GM12878 (cell line): Measurements from ENCODE around the gene LDLRAD4. TPM values are rescaled to one million over a fixed set of nuclear protein-coding genes. Genes with fewer than 3 reads are reported as not detected.

Experiments
- ATAC-seq: fragments of 200-7000 bp; cut with Tn5 transposase; 3 replicates; pipeline ENCODE4 v1.9.1; 2020; ENCODE audit warnings: mild to moderate bottlenecking, moderate library complexity
- BruUV-seq: library from RNA; stranded (reverse); fragments of 400-500 nt; replicated peaks from 2 replicates; lab custom pipeline; 2021; lab: Mats Ljungman, UMichigan
- CTCF ChIA-PET: fragments of 300-600 bp; sonication (Branson Sonifier 250); formaldehyde crosslinking; extraction: SDS; loops from one replicate; lab custom pipeline; 2021; ENCODE audit warnings: inconsistent platforms; lab: Yijun Ruan, JAX
- POLR2A ChIA-PET: fragments of 350-600 bp; formaldehyde crosslinking; extraction: SDS; loops from one replicate; lab custom pipeline; 2021; ENCODE audit warnings: inconsistent platforms; lab: Charles Lee
- RAD21 ChIA-PET: fragments of 300-600 bp; sonication (Branson Sonifier 250); formaldehyde crosslinking; loops from one replicate; lab custom pipeline; 2023; ENCODE audit warnings: antibody characterized with exemption; ENCODE audit not compliant: unreplicated experiment; lab: Charles Lee
- SMC1A ChIA-PET: fragments of 300-600 bp; sonication (Branson Sonifier 250); formaldehyde crosslinking; loops from one replicate; lab custom pipeline; 2023; ENCODE audit not compliant: unreplicated experiment, uncharacterized antibody; lab: Charles Lee
- DNase-seq: peaks from one replicate; pipeline ENCODE4 v3.0.0-alpha.2; 2011; ENCODE audit warnings: low read depth, low spot score
- FAIRE-seq: peaks from 3 replicates; lab custom pipeline; 2011; peaks lifted over from hg19 to GRCh38; lab: Jason Lieb, UNC
- H2AFZ ChIP-seq: 2 replicates; pipeline ENCODE4 v1.6.0; 2011; ENCODE audit warnings: low read depth, low read length, control low read depth; ENCODE audit not compliant: control insufficient read depth
- H3K27ac ChIP-seq: 2 replicates; pipeline ENCODE4 v1.5.1; 2011; ENCODE audit warnings: control low read depth; ENCODE audit not compliant: control insufficient read depth, insufficient read depth
- H3K27me3 ChIP-seq, 2 experiments: replicated peaks in 1 of 2; 2 replicates each; pipeline versions ENCODE4 v1.6.0 to v1.6.1; 2011; ENCODE audit warnings: low read length in 1 of 2; ENCODE audit not compliant: control insufficient read depth in 2 of 2, insufficient read depth in 2 of 2
- H3K36me3 ChIP-seq, 2 experiments: 2 replicates each; pipeline ENCODE4 v1.5.1; 2011; ENCODE audit warnings: low read length in 1 of 2; ENCODE audit not compliant: control insufficient read depth in 2 of 2, insufficient read depth in 2 of 2
- H3K4me1 ChIP-seq: 2 replicates; pipeline ENCODE4 v1.6.1; 2011; ENCODE audit warnings: mild to moderate bottlenecking, low read length, moderate library complexity, mixed read lengths; ENCODE audit not compliant: control insufficient read depth, insufficient read depth
- H3K4me2 ChIP-seq: 2 replicates; pipeline ENCODE4 v1.6.0; 2011; ENCODE audit warnings: control low read depth; ENCODE audit not compliant: control insufficient read depth, insufficient read depth
- H3K4me3 ChIP-seq: fragments of 200-600 bp; sonication (generic); 2 replicates; pipeline ENCODE4 v1.5.1; 2016
- H3K79me2 ChIP-seq: 2 replicates; pipeline ENCODE4 v1.6.0; 2011; ENCODE audit warnings: low read length; ENCODE audit not compliant: control insufficient read depth, insufficient read depth
- H3K9ac ChIP-seq: 2 replicates; pipeline ENCODE4 v1.8.0; 2011; ENCODE audit warnings: low read length, control low read depth, mixed read lengths; ENCODE audit not compliant: control insufficient read depth, insufficient read depth
- H3K9me3 ChIP-seq: replicated peaks from 3 replicates; pipeline ENCODE4 v1.5.1; 2011; ENCODE audit warnings: mild to moderate bottlenecking, low read length; ENCODE audit not compliant: control insufficient read depth, insufficient read depth
- H4K20me1 ChIP-seq: 2 replicates; pipeline ENCODE4 v1.6.0; 2011; ENCODE audit not compliant: control insufficient read depth, insufficient read depth
- ASH2L ChIP-seq: fragments of 300-600, 200-600 bp; sonication (generic); IDR thresholded peaks from 2 replicates; pipeline ENCODE4 v1.6.1; 2017; ENCODE audit warnings: low read depth, mild to moderate bottlenecking, borderline replicate concordance
- EP300 ChIP-seq, 2 experiments: fragments of 150-350 bp in 1 of 2; IDR thresholded peaks; 2 replicates each; pipeline ENCODE4 v1.6.1; 2011 to 2012; ENCODE audit warnings: low read depth in 2 of 2, low read length in 2 of 2, borderline replicate concordance in 1 of 2, improper control_type of control experiment in 1 of 2, inconsistent platforms in 1 of 2; ENCODE audit not compliant: control insufficient read depth in 1 of 2
- HCFC1 ChIP-seq: fragments of 150-350 bp; IDR thresholded peaks from 2 replicates; pipeline ENCODE4 v1.6.1; 2014; ENCODE audit warnings: low read length
- IKZF2 ChIP-seq, 2 experiments: fragments of 450-650 bp; IDR thresholded peaks; 2 replicates each; pipeline ENCODE4 v1.6.1; 2017; ENCODE audit warnings: mild to moderate bottlenecking in 2 of 2, moderate library complexity in 2 of 2
- KAT2A ChIP-seq: conservative IDR thresholded peaks from 2 replicates; pipeline ENCODE4 v1.6.1; 2011; ENCODE audit warnings: low read depth, low read length; ENCODE audit not compliant: control insufficient read depth
- SMARCA5 ChIP-seq: fragments of 450-650 bp; IDR thresholded peaks from 2 replicates; pipeline ENCODE4 v1.6.1; 2017; ENCODE audit warnings: mild to moderate bottlenecking
- TAF1 ChIP-seq: IDR thresholded peaks from 2 replicates; pipeline ENCODE4 v1.6.1; 2011; ENCODE audit warnings: mild to moderate bottlenecking, low read depth, low read length, borderline replicate concordance
- WGBS: methylation state at CpG from one replicate; pipeline ENCODE4 v1.1.6; 2016; ENCODE audit warnings: low lambda C conversion rate; ENCODE audit not compliant: insufficient replicate concordance, insufficient coverage; ENCODE audit errors: missing lambda C conversion rate; 5-methylcytosine and 5-hydroxymethylcytosine counted together
- in situ Hi-C: fragments of 300-500 bp; cut with MboI; formaldehyde crosslinking; loops from 9 replicates; pipeline ENCODE4 v1.14.3; 2018; ENCODE audit warnings: mixed read lengths
- intact Hi-C: fragments of 100-400 bp; cut with micrococcal nuclease; formaldehyde crosslinking; loops from one replicate; pipeline ENCODE4 v1.14.2; 2022; ENCODE audit not compliant: unreplicated experiment
- polyA plus RNA-seq, 11 experiments: library from polyadenylated mRNA; depleted of rRNA in 4 of 11; unstranded in 6 of 11; stranded (reverse) in 5 of 11; fragments of >200 nt; fragmentation: Nextera tagmentation in 4 of 11; fragmentation: Illumina TruSeq in 1 of 11; extraction: Ambion mirVana in 4 of 11; extraction: Trizol in 1 of 11; gene quantifications; 1 replicate in 1 of 11; 2 replicates in 10 of 11; pipeline versions ENCODE4 v1.2.1 to v1.2.3, GENCODE V29; 2011 to 2016; ENCODE audit warnings: inconsistent platforms in 2 of 11, missing spikeins in 2 of 11, low read depth in 1 of 11
- total RNA-seq, 4 experiments: library from RNA; depleted of rRNA in 3 of 4; stranded (reverse); fragments of >200 nt in 3 of 4; fragmentation: Illumina TruSeq in 1 of 4; extraction: Trizol in 1 of 4; gene quantifications; 2 replicates each; pipeline versions ENCODE4 v1.2.1 to v1.2.3, GENCODE V29; 2013 to 2021
- TF ChIP-seq, protein P1 (sequence below): fragments of 450-650 bp; IDR thresholded peaks from 2 replicates; pipeline ENCODE4 v1.6.1; 2017; ENCODE audit warnings: mild to moderate bottlenecking, moderate library complexity
- TF ChIP-seq, protein P2 (sequence below): IDR thresholded peaks from 2 replicates; pipeline ENCODE4 v1.6.1; 2012; ENCODE audit warnings: mild to moderate bottlenecking, low read depth, low read length

The LDLRAD4 gene
- total and polyA plus RNA-seq, 10 of the 15 experiments (the other 5 are each of a cell fraction or from before 2014, with no cell fraction given) = 2.7 to 16.8 (median 11.2) TPM

DNA sequence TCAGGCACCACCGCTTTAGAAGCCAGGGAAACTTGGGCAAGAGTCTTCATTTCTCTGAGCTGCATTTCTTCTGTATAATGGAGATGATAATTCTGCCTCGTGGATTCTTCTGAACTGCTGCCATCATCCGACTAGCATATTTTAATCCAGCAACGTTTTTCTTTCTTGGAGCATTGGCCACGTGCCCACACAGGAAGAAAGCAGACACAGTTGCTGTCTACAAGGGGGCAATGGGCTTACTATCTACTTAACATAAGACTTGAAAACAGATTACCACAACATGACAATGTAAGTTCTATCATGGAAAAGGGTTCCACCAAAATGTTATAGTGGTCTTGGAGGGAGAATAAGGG is 331.3 kb downstream of the LDLRAD4 start (continued):
- TF ChIP-seq ASH2L = no peak
- TF ChIP-seq IKZF2 (IDR thresholded peaks at IDR 0.05) = no peak
- TF ChIP-seq TAF1 = no peak
- TF ChIP-seq EP300 (IDR thresholded peaks at IDR 0.05; ENCODE audit: borderline replicate concordance in 1 of 2, control insufficient read depth in 1 of 2, low read depth in 2 of 2, low read length in 2 of 2) = no peak
- TF ChIP-seq, protein P1, sequence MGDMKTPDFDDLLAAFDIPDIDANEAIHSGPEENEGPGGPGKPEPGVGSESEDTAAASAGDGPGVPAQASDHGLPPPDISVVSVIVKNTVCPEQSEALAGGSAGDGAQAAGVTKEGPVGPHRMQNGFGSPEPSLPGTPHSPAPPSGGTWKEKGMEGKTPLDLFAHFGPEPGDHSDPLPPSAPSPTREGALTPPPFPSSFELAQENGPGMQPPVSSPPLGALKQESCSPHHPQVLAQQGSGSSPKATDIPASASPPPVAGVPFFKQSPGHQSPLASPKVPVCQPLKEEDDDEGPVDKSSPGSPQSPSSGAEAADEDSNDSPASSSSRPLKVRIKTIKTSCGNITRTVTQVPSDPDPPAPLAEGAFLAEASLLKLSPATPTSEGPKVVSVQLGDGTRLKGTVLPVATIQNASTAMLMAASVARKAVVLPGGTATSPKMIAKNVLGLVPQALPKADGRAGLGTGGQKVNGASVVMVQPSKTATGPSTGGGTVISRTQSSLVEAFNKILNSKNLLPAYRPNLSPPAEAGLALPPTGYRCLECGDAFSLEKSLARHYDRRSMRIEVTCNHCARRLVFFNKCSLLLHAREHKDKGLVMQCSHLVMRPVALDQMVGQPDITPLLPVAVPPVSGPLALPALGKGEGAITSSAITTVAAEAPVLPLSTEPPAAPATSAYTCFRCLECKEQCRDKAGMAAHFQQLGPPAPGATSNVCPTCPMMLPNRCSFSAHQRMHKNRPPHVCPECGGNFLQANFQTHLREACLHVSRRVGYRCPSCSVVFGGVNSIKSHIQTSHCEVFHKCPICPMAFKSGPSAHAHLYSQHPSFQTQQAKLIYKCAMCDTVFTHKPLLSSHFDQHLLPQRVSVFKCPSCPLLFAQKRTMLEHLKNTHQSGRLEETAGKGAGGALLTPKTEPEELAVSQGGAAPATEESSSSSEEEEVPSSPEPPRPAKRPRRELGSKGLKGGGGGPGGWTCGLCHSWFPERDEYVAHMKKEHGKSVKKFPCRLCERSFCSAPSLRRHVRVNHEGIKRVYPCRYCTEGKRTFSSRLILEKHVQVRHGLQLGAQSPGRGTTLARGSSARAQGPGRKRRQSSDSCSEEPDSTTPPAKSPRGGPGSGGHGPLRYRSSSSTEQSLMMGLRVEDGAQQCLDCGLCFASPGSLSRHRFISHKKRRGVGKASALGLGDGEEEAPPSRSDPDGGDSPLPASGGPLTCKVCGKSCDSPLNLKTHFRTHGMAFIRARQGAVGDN = no peak
- TF ChIP-seq SMARCA5 = no peak

DNA sequence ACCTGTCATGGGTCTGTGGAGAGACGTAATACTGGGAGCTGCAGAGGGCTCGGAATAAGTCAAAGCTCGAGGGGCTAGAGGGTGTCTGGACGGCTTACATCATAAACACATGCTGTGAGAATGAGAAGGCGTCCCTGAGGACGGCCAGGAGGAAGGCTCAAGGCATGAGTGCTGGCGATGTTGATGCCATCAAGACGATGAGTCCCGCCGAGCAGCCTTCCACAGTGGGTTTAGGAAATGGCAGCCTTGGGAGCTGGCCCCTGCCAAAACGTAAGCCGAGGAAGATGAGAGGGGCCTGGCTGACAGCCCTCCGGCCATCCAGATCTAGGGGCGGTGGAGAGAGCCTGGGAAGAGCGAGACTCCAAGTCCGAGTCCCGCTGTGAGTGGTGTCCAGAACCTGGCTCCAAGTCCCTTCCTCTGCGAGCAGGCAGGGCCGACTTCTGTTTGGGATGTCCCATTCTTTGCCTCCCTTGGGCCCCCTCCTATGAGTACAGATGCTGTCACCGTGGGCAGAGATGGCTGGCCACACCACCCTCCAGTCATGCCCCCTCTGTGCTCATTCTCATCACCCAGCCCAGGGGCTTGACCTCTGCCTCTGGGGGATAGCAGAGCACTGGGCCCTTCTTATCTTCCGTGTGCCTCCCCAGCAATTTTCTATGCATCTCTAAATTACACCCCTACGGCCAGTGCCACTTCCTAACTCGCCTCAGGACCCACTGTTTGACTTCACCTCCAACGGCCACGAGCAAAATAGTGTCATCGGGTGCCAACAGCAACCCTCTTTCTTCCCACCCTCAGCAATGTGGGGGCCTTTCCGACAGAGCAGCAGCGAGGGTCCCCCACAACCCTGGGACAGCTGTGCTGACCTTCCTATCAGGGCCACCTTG is 332.1 kb downstream of the LDLRAD4 start:
- H3K4me3 ChIP-seq = no peak overlapping the region
- BruUV-seq = no TSS peak
- no peak overlapping the region for H3K4me2 ChIP-seq
- H3K4me1 ChIP-seq = peaks cover 14% of the 10 kb centered on the region
- H3K9me3 ChIP-seq = peaks cover 3% of the 10 kb centered on the region; the same call in 1 of the 3 replicates
- no peaks in the 10 kb centered on the region for H3K36me3 ChIP-seq
- no peaks in the 10 kb centered on the region for H3K27me3 ChIP-seq
- ATAC-seq (no peak), FAIRE-seq (no peak), DNase-seq (no peak)
- no peak overlapping the region for H3K27ac ChIP-seq
- ChIA-PET RAD21 (interaction anchor here (1.1 to 2.2 kb wide), 2 partner anchors 8 to 9 kb away, joined by 3 to 10 read pairs; no protein-coding TSS in a partner anchor), CTCF (interaction anchor here (1.6 to 3.0 kb wide), 3 partner anchors 8 to 334 kb away, joined by 8 to 29 read pairs (median 12); no protein-coding TSS in a partner anchor), POLR2A (no interaction called here), SMC1A (interaction anchor here (1.3 to 2.7 kb wide), 4 partner anchors 8 to 80 kb away, joined by 3 to 22 read pairs (median 8); no protein-coding TSS in a partner anchor)
- in situ Hi-C loops = no loop called here
- WGBS = 79% methylated on average over 28 of the region's 28 CpGs
- H2AFZ ChIP-seq = no peak overlapping the region
- H4K20me1 ChIP-seq = no peaks in the 10 kb centered on the region
- intact Hi-C loops = no loop called here
- no peaks in the 10 kb centered on the region for H3K79me2 ChIP-seq
- no peak overlapping the region for H3K9ac ChIP-seq
- TF ChIP-seq, protein P2, sequence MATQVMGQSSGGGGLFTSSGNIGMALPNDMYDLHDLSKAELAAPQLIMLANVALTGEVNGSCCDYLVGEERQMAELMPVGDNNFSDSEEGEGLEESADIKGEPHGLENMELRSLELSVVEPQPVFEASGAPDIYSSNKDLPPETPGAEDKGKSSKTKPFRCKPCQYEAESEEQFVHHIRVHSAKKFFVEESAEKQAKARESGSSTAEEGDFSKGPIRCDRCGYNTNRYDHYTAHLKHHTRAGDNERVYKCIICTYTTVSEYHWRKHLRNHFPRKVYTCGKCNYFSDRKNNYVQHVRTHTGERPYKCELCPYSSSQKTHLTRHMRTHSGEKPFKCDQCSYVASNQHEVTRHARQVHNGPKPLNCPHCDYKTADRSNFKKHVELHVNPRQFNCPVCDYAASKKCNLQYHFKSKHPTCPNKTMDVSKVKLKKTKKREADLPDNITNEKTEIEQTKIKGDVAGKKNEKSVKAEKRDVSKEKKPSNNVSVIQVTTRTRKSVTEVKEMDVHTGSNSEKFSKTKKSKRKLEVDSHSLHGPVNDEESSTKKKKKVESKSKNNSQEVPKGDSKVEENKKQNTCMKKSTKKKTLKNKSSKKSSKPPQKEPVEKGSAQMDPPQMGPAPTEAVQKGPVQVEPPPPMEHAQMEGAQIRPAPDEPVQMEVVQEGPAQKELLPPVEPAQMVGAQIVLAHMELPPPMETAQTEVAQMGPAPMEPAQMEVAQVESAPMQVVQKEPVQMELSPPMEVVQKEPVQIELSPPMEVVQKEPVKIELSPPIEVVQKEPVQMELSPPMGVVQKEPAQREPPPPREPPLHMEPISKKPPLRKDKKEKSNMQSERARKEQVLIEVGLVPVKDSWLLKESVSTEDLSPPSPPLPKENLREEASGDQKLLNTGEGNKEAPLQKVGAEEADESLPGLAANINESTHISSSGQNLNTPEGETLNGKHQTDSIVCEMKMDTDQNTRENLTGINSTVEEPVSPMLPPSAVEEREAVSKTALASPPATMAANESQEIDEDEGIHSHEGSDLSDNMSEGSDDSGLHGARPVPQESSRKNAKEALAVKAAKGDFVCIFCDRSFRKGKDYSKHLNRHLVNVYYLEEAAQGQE = no peak
- no peak for TF ChIP-seq KAT2A
- no peak for TF ChIP-seq HCFC1
